Thoracic aorta (tissue), 2 donors: ENCODE data around the gene GOT2. TPM values are rescaled to one million over a fixed set of nuclear protein-coding genes. Genes with fewer than 3 reads are reported as not detected.
"Not testable (repeated sequence)": the region's sequence is repeated elsewhere in the genome, so short reads cannot be mapped to it uniquely, and the experiment has no call there.

Source experiments
- ATAC-seq: fragments of 150-250 bp; one replicate; pipeline ENCODE4 v1.8.0; 2017; ENCODE audit warnings: low read depth; ENCODE audit not compliant: insufficient number of reproducible peaks, low FRiP score
- DNase-seq: peaks from one replicate; pipeline ENCODE4 v3.0.0-alpha.2; 2020; ENCODE audit warnings: low spot score
- H3K27ac ChIP-seq, 2 donors: fragments of 200-600 bp; sonication (generic); 1 replicate in 1 of 2; 2 replicates in 1 of 2; pipeline ENCODE4 v1.5.1; 2016; ENCODE audit warnings: mild to moderate bottlenecking in 2 of 2, moderate library complexity in 2 of 2
- H3K27me3 ChIP-seq: fragments of 200-600 bp; sonication (generic); replicated peaks from 2 replicates; pipeline ENCODE4 v1.6.0; 2016; ENCODE audit warnings: mild to moderate bottlenecking; ENCODE audit not compliant: insufficient read depth
- H3K36me3 ChIP-seq: fragments of 200-600 bp; sonication (generic); one replicate; pipeline ENCODE4 v1.5.1; 2016
- H3K4me1 ChIP-seq, 2 donors: fragments of 200-600 bp; sonication (generic); 1 replicate in 1 of 2; 2 replicates in 1 of 2; pipeline versions ENCODE4 v1.5.1 to v1.6.0; 2016; ENCODE audit warnings: low read depth in 2 of 2, mild to moderate bottlenecking in 1 of 2; ENCODE audit not compliant: control insufficient read depth in 1 of 2
- H3K4me3 ChIP-seq: fragments of 200-600 bp; sonication (generic); 2 replicates; pipeline ENCODE4 v1.5.1; 2016; ENCODE audit warnings: mild to moderate bottlenecking
- H3K9me3 ChIP-seq: fragments of 200-600 bp; sonication (generic); 2 replicates; pipeline ENCODE4 v1.5.1; 2016
- total RNA-seq, 2 donors: library from RNA; depleted of rRNA; stranded (reverse); fragments of >200 nt; gene quantifications; one replicate each; pipeline versions ENCODE4 v1.1.0 to v1.2.3, GENCODE V29; 2016
- TF ChIP-seq, protein P1 (sequence below): fragments of 200-600 bp; sonication (generic); IDR thresholded peaks from one replicate; pipeline ENCODE4 v1.5.1; 2019; ENCODE audit warnings: antibody characterized with exemption

Gene GOT2
- total RNA-seq = 10 to 100 TPM; 29.3 to 51.6 TPM

DNA sequence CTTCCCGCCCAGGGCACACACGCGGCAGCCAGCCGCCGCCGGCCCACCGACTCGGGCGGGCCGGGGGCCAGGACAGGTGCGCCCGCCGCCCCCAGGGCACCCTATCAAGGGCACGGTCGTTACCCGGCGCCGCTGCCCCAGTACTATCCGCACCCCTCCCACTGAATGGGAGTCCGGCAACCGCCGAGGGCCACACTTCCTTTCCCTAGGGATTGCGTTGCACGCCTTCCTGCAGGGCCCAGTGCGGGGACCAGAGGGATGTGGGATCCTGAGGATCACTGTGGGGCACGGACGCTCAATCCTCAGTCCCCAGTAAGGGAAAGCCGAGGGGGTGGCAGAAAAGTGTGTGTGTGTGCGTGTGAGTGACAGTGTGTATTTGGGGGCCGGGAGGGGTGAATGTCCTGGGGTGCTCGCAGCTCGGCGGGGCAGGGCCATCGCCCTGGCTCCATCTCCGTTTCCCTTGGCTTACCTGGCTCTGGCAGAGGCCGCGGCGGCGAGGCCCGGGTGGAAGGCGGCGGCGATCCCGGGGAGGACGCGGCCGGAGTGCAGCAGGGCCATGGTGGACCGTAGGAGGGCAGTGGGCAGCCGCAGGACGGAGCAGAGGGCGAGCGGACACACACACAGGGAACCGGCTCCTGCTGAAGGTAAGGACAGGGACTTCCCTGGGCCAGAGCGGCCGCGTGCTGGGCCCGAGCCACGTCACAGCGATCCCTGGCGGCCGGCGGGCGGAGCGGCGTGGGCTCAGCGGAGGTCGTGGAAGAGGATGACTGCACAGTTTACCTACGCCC lies at the start of gene GOT2:
GOT2 (minus strand) TSS at position 646 of the 788 bp plus-strand sequence; CDS start at position 558, 88 bp downstream.
- ATAC-seq (peak; percentile 72), DNase-seq (peak; percentile 13)
- no peaks in the 10 kb centered on the region for H3K9me3 ChIP-seq
- H3K36me3 ChIP-seq = no peaks in the 10 kb centered on the region
- no peaks in the 10 kb centered on the region for H3K27me3 ChIP-seq
- H3K4me1 ChIP-seq = peaks cover 12 to 24% of the 10 kb centered on the region in 2 donors
- TF ChIP-seq, protein P1, sequence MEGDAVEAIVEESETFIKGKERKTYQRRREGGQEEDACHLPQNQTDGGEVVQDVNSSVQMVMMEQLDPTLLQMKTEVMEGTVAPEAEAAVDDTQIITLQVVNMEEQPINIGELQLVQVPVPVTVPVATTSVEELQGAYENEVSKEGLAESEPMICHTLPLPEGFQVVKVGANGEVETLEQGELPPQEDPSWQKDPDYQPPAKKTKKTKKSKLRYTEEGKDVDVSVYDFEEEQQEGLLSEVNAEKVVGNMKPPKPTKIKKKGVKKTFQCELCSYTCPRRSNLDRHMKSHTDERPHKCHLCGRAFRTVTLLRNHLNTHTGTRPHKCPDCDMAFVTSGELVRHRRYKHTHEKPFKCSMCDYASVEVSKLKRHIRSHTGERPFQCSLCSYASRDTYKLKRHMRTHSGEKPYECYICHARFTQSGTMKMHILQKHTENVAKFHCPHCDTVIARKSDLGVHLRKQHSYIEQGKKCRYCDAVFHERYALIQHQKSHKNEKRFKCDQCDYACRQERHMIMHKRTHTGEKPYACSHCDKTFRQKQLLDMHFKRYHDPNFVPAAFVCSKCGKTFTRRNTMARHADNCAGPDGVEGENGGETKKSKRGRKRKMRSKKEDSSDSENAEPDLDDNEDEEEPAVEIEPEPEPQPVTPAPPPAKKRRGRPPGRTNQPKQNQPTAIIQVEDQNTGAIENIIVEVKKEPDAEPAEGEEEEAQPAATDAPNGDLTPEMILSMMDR = peak; percentile 76
- H3K4me3 ChIP-seq = peak within 1 kb of the TSS; percentile 97
- peak within 1 kb of the TSS; percentile 66 to 76 for H3K27ac ChIP-seq

DNA sequence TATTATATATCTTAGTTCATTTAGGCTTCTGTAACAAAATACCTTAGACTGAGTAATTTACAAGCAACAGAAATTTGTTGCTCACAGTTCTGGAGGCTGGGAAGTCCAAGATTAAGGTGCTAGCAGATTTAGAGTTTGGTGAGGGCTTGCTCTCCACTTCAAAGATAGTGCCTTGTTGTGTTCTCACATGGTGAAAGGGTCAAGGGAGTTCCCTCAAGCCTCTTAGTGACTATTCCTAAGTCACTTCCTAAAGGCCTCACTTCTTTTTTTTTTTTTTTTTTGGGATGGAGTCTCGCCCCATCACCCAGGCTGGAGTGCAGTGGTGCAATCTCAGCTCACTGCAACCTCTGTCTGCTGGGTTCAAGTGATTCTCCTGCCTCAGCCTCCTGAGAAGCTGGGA lies 45.2 kb upstream of the GOT2 start:
- ATAC-seq, H3K36me3 ChIP-seq, H3K9me3 ChIP-seq, DNase-seq, H3K27ac ChIP-seq, H3K27me3 ChIP-seq, H3K4me3 ChIP-seq, H3K4me1 ChIP-seq: not testable (repeated sequence)

DNA sequence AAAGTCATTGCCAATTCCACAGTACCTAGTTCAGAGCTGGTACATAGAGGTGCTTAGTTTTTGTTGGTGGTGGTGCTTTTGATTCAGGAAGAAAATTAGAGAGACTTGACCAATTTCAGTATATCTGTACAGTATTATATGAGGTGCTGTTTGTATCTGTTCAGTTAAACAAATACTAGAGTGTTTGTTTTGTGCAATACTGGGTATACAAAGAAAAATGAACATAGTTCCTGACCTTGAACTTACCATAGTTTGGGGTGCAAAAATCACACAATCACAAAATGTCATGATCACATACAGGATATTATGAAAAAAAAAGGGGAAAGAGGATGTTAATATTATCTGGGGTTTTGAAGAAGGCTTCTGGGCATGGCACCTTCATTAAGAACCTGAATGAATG lies 39.8 kb upstream of the GOT2 start:
- no peaks in the 10 kb centered on the region for H3K9me3 ChIP-seq
- no peak overlapping the region for H3K4me3 ChIP-seq
- no peaks in the 10 kb centered on the region for H3K4me1 ChIP-seq
- no peak for ATAC-seq
- H3K36me3 ChIP-seq = no peaks in the 10 kb centered on the region
- no peak overlapping the region for H3K27ac ChIP-seq
- no peaks in the 10 kb centered on the region for H3K27me3 ChIP-seq
- DNase-seq = no peak
- TF ChIP-seq, protein P1 = no peak

- ATAC-seq (no peak), DNase-seq (no peak)
- Histone ChIP-seq H3K27me3 (no peaks in the 10 kb centered on the region), H3K36me3 (no peaks in the 10 kb centered on the region), H3K4me3 (no peak overlapping the region), H3K9me3 (no peaks in the 10 kb centered on the region), H3K27ac (no peak overlapping the region), H3K4me1 (no peaks in the 10 kb centered on the region)
- TF ChIP-seq, protein P1 = no peak
Measured at GRCh38 chr16:58768145-58768544, 34.0 kb upstream of the GOT2 start.

GRCh38 chr16:58767581-58767980 lies 33.5 kb upstream of the GOT2 start:
- Histone ChIP-seq H3K27me3 (no peaks in the 10 kb centered on the region), H3K36me3 (no peaks in the 10 kb centered on the region), H3K4me1 (no peaks in the 10 kb centered on the region), H3K4me3 (no peak overlapping the region), H3K27ac (no peak overlapping the region), H3K9me3 (no peaks in the 10 kb centered on the region)
- ATAC-seq (no peak), DNase-seq (no peak)
- TF ChIP-seq, protein P1 = no peak
